ENCODE results near the gene PRR22.

DNA sequence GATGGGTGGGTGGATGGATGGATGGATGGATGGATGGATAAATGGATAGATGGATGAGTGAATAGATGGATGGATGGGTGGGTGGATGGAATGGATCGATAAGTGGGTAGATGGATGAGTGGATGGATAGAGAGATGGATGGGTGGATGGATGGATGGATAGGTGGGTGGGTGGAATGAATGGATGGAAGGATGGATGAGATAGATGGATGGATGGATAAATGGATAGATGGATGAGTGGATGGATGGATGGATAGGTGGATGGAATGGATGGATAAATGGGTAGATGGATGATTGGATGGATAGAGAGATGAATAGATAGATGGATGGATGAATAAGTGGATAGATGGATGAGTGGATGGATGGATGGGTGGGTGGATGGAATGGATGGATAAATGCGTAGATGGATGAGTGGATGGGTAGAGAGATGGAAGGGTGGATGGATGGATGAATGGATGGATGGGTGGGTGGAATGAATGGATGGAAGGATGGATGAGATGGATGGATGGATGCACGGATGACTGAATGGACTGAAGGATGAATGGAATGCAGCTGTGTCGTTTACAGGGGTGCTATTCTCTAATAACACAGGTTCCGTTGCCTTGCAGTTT is 21.8 kb downstream of the PRR22 start:
- TF ChIP-seq, protein P1, sequence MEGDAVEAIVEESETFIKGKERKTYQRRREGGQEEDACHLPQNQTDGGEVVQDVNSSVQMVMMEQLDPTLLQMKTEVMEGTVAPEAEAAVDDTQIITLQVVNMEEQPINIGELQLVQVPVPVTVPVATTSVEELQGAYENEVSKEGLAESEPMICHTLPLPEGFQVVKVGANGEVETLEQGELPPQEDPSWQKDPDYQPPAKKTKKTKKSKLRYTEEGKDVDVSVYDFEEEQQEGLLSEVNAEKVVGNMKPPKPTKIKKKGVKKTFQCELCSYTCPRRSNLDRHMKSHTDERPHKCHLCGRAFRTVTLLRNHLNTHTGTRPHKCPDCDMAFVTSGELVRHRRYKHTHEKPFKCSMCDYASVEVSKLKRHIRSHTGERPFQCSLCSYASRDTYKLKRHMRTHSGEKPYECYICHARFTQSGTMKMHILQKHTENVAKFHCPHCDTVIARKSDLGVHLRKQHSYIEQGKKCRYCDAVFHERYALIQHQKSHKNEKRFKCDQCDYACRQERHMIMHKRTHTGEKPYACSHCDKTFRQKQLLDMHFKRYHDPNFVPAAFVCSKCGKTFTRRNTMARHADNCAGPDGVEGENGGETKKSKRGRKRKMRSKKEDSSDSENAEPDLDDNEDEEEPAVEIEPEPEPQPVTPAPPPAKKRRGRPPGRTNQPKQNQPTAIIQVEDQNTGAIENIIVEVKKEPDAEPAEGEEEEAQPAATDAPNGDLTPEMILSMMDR (conservative IDR thresholded peaks at IDR 0.05; ENCODE audit: low read depth, low read length), result no peak
- TF ChIP-seq EZH2 (IDR thresholded peaks at IDR 0.05; ENCODE audit: low read length, unreplicated experiment), result no peak
- TF ChIP-seq EZH2phosphoT487 (IDR thresholded peaks at IDR 0.05; ENCODE audit: borderline replicate concordance, low read length), result no peak
